HG03521 (cell line): ENCODE results near the gene JUP.
"Not testable (repeated sequence)": the region's sequence is repeated elsewhere in the genome, so short reads cannot be mapped to it uniquely, and the experiment has no call there.

Source experiments
- ATAC-seq: cut with Tn5 transposase; IDR thresholded peaks from one replicate; pipeline ENCODE4 v1.9.1; 2021; ENCODE audit warnings: mild to moderate bottlenecking, moderate library complexity; ENCODE audit not compliant: unreplicated experiment

The JUP gene

GRCh38 chr17:41786227-41787020, at the start of gene JUP:
Gene JUP (minus strand): TSS chr17:41786711. CDS start chr17:41771854, 14,857 bp downstream.
- peak; percentile 70 for ATAC-seq

GRCh38 chr17:41835800-41836549, 49.5 kb upstream of the JUP start, which contains the start of gene NT5C3B:
Gene NT5C3B (minus strand): TSS chr17:41836232. CDS start chr17:41836193, 39 bp downstream.
- peak; percentile 76 for ATAC-seq

DNA sequence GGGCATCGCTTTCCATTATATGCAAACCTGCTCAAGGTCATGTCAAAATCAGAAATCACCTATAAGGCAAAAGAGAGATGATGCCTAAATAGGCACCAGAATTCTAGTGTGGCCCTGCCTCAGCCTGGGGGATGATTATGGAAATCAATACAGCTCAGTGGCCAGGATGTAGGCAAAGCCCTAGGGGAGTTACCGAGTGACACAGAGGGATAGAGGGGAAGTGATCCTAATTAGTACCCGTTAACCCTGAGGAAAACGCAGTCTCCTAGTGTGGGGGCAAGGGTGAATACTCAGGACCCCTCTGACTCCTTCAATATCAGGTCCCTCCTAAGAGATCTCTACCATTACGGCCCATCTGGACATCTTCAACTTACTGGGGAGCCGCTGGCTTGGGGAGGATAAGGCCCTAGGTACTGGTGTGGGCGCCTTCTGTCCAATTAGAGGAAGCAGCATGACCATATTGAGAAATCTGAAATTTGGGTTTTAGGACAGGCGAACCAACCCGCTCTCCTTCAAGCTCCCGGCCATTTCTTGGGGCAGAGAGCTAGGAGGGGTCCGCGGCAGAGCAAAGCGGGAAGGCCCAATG, 48.8 kb upstream of the JUP start:
- peak; percentile 28 for ATAC-seq

- ATAC-seq: not testable (repeated sequence)
These were observed 43.5 kb upstream of the JUP start for GRCh38 chr17:41829961-41830360.

- no peak for ATAC-seq
These were observed 38.8 kb upstream of the JUP start for GRCh38 chr17:41825175-41825845.

DNA sequence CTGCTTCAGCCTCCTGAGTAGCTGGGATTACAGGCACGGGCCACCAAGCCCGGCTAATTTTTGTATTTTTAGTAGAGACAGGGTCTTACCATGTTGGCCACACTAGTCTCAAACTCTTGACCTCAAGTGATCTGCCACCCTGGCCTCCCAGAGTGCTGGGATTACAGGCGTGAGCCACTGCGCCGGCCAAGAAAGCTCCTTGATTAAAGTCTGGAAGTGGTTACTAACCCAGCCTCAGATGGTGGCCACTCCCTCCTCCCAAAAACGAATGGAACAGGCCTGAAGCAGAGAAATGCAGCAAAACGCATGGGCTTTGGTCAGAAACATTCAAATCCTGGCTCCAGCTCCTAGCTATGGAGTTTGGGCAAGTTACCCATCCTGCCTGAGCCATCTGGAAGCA, 37.6 kb upstream of the JUP start:
- ATAC-seq: no peak

- ATAC-seq: no peak
These were observed 37.1 kb upstream of the JUP start for GRCh38 chr17:41823580-41823979.

DNA sequence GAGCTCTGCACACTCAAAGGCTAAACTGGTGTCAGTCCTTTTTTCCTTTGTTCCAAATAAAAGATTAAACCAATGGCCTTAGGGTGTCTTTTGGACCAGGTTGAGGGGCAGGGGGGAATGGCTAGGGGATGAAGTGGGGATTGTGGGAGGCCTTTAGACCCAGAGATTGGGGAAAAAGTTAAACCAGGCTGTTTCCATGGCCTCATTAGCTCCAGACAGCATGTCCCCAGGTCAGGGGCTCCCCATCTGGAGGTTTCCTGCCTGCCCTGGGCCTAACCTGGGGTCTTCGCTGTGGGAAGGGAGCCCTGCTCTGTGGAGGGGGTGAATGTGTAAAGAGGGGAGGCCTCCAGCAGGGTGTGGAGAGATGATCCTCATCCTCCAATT, 36.6 kb upstream of the JUP start:
- no peak for ATAC-seq

- no peak for ATAC-seq
These were observed 36.0 kb upstream of the JUP start for GRCh38 chr17:41822216-41823140.

GRCh38 chr17:41821776-41822175, 35.3 kb upstream of the JUP start:
- no peak for ATAC-seq

DNA sequence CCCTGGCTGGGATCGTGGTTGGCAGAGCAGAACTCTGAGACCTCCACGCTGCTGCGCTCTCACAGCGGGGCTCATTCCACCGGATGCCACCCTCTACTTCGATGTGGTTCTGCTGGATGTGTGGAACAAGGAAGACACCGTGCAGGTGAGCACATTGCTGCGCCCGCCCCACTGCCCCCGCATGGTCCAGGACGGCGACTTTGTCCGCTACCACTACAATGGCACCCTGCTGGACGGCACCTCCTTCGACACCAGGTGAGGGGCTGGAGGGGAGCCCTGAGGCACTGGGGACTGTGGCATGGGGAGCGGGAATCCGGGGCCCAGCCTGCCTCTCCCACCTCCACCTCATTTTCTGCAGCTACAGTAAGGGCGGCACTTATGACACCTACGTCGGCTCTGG, 31.5 kb upstream of the JUP start:
- no peak for ATAC-seq

GRCh38 chr17:41816637-41817320, 30.3 kb upstream of the JUP start:
- no peak for ATAC-seq

GRCh38 chr17:41814195-41814594, 27.7 kb upstream of the JUP start:
- no peak for ATAC-seq

DNA sequence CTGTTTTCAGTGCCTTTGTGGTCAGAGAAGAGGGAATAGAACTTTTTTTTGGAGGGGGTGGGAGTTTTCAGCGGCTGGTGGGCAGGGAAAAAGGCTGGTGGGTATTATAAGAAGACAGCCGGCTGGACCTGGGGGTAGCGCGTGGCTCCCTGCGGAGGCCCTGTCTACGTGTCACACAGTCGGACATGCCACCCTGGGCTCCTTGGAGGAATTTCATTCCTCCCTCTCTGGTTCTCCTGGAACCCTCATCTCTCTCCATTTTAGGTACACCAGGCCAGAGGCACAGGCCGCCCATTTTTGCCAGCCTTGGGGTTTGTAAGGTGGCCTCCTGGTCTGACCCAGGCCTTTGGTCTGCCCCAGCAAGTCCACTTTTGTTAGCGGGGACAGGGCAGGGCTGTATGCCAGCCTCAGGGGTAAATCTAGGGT, 27.2 kb upstream of the JUP start:
- no peak for ATAC-seq

GRCh38 chr17:41813152-41813680, 26.7 kb upstream of the JUP start:
- no peak for ATAC-seq

DNA sequence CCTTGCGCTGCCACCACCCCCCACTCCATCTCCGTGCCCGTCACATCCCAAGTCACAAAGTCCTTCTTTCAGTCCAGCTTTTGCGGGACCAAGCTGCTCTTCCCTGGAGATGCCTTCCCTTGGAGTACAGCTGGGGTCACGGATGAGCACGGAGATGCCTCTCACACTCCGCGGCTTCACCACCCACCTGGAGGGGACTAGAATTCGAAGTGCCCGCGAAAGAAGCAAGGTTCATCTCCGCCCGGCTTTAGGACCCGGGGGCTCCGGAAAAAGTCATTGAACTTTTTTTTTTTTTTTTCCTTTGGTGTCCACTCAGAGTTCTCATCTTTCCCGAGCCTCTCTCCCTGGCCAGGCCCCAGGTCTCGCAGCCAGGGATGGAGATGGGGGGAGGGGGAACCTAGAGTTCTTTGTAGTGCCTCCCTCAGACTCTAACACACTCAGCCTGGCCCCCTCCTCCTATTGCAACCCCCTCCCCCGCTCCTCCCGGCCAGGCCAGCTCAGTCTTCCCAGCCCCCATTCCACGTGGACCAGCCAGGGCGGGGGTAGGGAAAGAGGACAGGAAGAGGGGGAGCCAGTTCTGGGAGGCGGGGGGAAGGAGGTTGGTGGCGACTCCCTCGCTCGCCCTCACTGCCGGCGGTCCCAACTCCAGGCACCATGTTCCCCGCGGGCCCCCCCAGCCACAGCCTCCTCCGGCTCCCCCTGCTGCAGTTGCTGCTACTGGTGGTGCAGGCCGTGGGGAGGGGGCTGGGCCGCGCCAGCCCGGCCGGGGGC, 26.1 kb upstream of the JUP start, which contains the start of gene FKBP10:
Gene FKBP10, plus strand, starts transcription at position 624 of the 771 bp plus-strand sequence. Its CDS starts 31 bp downstream, at position 655.
- no peak for ATAC-seq

DNA sequence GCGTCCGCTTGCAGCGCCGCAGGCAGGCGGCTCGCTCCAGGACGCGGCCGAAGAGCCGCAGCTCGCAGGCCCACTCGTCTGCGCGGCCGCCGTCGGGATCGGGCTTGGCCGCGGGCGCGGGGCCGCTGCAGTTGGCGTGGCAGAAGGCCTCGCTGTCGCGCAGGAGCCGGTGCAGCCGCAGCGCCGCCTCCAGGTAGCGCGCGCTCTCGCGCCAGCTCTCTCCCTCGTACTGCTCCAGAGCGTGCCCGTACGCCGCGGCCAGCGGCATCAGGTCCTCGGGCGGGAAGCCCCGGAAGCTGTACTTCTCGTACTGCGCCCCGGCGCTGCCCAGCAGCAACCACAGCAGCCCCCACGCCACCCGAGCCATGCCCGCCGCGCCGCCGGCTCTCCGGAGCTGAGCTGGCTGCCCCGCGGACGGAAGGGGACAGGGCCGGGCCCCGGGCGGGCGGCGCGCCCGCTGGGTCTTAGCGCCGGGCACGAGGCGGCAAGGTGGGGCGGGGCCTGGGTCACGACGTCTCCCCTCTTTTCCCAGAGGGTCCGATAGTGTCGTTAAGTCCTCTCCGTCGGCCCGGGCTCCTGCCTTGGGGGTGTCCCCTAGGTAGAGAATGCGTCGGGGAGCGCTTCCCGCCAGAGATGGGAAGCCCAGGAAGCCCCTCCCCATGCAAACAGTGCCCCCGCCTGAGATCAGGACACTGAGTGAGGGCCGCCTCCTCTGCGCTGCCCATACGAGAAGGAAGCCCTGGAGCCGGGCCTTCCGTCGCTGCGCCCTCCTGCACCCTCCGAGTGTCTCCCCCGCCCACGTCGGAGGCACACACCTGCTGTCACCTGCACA, 25.3 kb upstream of the JUP start, which contains the start of gene P3H4:
Gene P3H4, minus strand, starts transcription at position 401 of the 832 bp plus-strand sequence. Its CDS starts 34 bp downstream, at position 367.
- peak; percentile 66 for ATAC-seq
